HUES6 (cell line): ENCODE measurements around the gene CSN1S1.

ENCODE experiments used
- H3K27ac ChIP-seq: 2 replicates; pipeline ENCODE4 v1.7.0; 2013; ENCODE audit warnings: low read depth, mild to moderate bottlenecking, low read length, inconsistent platforms
- H3K27me3 ChIP-seq: 2 replicates; pipeline ENCODE4 v1.6.1; 2013; ENCODE audit warnings: low read length; ENCODE audit not compliant: control insufficient read depth, insufficient read depth
- H3K36me3 ChIP-seq: 2 replicates; pipeline ENCODE4 v1.6.1; 2013; ENCODE audit warnings: low read length; ENCODE audit not compliant: control insufficient read depth, insufficient read depth
- H3K4me1 ChIP-seq: 2 replicates; pipeline ENCODE4 v1.6.1; 2013; ENCODE audit warnings: low read length; ENCODE audit not compliant: control insufficient read depth, insufficient read depth
- H3K4me3 ChIP-seq: 2 replicates; pipeline ENCODE4 v1.5.1; 2013; ENCODE audit warnings: low read depth, low read length
- H3K9ac ChIP-seq: one replicate; pipeline ENCODE4 v1.6.1; 2013; ENCODE audit warnings: mild to moderate bottlenecking, low read length
- H3K9me3 ChIP-seq: 2 replicates; pipeline ENCODE4 v1.6.1; 2013; ENCODE audit warnings: low read depth, low read length; ENCODE audit not compliant: control insufficient read depth, insufficient read depth

The CSN1S1 gene

DNA sequence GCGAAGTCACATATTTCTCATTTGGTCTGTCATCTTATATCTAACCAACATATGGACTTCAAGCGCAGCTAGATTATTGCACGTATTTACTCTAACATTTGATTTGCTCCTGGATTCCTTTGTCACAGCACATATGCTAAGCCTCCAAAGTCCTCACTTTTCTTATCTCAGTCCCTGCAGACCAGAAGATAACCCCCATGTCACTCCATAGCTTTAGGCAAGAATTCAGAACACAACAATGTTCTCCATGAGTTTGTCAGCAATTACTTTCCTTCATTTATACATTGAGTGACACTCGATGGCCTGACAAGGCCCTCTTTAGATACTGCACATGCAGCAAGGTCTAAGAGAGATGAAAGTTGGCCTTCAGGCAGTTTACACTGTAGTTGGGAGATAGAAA lies 60.1 kb downstream of the CSN1S1 start:
- no peak overlapping the region for H3K4me3 ChIP-seq
- no peaks in the 10 kb centered on the region for H3K4me1 ChIP-seq
- no peak overlapping the region for H3K27ac ChIP-seq
- H3K9me3 ChIP-seq: no peaks in the 10 kb centered on the region
- no peak overlapping the region for H3K9ac ChIP-seq
- H3K27me3 ChIP-seq: no peaks in the 10 kb centered on the region
- H3K36me3 ChIP-seq: no peaks in the 10 kb centered on the region

DNA sequence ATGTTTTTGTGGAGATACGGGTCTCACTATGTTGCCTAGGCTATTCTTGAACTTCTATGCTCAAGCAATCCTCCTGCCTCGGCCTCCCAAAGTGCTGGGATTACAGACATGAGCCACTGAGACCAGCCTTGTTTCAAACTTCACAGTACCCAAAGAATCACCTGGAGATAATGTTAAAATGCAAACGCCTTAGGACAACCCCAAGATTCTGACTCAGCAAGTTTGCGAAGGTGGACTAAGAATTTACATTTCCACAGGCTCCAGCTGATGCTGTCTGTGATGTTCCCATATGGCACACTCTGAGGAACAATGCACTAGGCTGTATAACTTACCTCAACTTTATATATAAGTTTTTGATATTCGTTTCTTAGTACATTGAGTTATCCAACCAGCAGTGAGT lies 63.9 kb downstream of the CSN1S1 start:
- Histone ChIP-seq H3K36me3 (no peaks in the 10 kb centered on the region), H3K27ac (no peak overlapping the region), H3K4me1 (no peaks in the 10 kb centered on the region), H3K9ac (no peak overlapping the region), H3K4me3 (no peak overlapping the region), H3K27me3 (no peaks in the 10 kb centered on the region), H3K9me3 (no peaks in the 10 kb centered on the region)

DNA sequence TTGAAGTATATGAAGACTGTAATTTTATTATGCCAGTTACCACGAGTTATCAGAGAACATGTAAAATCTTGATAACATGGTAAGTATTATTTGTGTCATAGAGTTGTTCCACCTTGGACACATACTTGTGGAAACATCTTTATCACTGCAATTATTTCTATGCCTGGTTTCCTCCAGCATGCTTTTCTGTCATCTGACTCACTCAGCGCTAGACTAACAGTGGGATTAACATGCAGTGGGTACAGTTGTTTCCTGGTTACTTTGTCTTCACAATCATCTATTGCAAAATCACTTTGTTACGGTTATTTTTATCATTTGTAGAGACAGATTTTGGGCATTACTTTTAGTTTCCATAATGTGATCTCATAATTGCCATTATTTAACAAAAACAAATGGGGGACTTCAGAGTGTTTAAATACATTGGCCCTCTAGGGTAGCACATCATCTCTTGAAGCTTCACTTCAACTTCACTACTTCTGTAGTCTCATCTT lies 64.7 kb downstream of the CSN1S1 start, which contains the start of gene STATH:
Gene STATH (plus strand): TSS at position 441 of the 491 bp plus-strand sequence. CDS start 2,472 bp downstream, outside the sequence.
- no peak within 1 kb of the TSS for H3K9ac ChIP-seq
- no peak within 1 kb of the TSS for H3K27ac ChIP-seq
- no peak within 1 kb of the TSS for H3K4me3 ChIP-seq

More for the DNA sequence above, 64.7 kb downstream of the CSN1S1 start, which contains the start of gene STATH:
- H3K4me1 ChIP-seq: no peaks in the 10 kb centered on the region
- H3K27me3 ChIP-seq: no peaks in the 10 kb centered on the region
- no peaks in the 10 kb centered on the region for H3K9me3 ChIP-seq
- no peaks in the 10 kb centered on the region for H3K36me3 ChIP-seq
